K562 (cell line): Measurements from ENCODE around the gene ZNF143. TPM values are rescaled to one million over a fixed set of nuclear protein-coding genes. Genes with fewer than 3 reads are reported as not detected.

ENCODE experiments used
- ATAC-seq: fragments of 200-7000 bp; cut with Tn5 transposase; 3 replicates; pipeline ENCODE4 v1.9.1; 2020; ENCODE audit warnings: moderate library complexity
- BruUV-seq: library from RNA; stranded (reverse); fragments of 400-500 nt; replicated peaks from 2 replicates; lab custom pipeline; 2021; lab: Mats Ljungman, UMichigan
- CTCF ChIA-PET: fragments of 300-600 bp; formaldehyde crosslinking; extraction: SDS; loops from one replicate; lab custom pipeline; 2021; ENCODE audit warnings: low intra/inter-chr PET ratio; lab: Yijun Ruan, JAX
- POLR2A ChIA-PET: fragments of 300-600, 350-650 bp; sonication (Branson Sonifier 250); formaldehyde crosslinking; extraction: SDS; loops from one replicate; lab custom pipeline; 2021; ENCODE audit warnings: antibody characterized with exemption, inconsistent platforms; lab: Yijun Ruan, JAX
- DNase-seq, 4 experiments: peaks; one replicate each; pipeline versions ENCODE4 v3.0.0 to v3.0.0-alpha.2; 2011 to 2018; ENCODE audit warnings: low spot score in 3 of 4, mixed read lengths in 3 of 4; ENCODE audit errors: extremely low read depth in 1 of 4
- FAIRE-seq: peaks from 2 replicates; lab custom pipeline; 2011; peaks lifted over from hg19 to GRCh38; lab: Jason Lieb, UNC
- H2AFZ ChIP-seq: 2 replicates; pipeline ENCODE4 v1.6.0; 2011; ENCODE audit warnings: low read depth, low read length, control low read depth, inconsistent platforms
- H3K27ac ChIP-seq: fragments of 200-600 bp; 3 replicates; pipeline ENCODE4 v1.8.0; 2011; ENCODE audit warnings: low read depth, mild to moderate bottlenecking, control low read depth, inconsistent platforms, low read length, moderate library complexity, mixed read lengths; ENCODE audit errors: extremely low read depth
- H3K27me3 ChIP-seq, 2 experiments: fragments of 300-600 bp in 1 of 2; 2 replicates in 1 of 2; 3 replicates in 1 of 2; pipeline versions ENCODE4 v1.6.0 to v1.8.0; 2011; ENCODE audit warnings: inconsistent platforms in 2 of 2, low read length in 2 of 2, mild to moderate bottlenecking in 1 of 2, mixed read lengths in 1 of 2, moderate library complexity in 1 of 2; ENCODE audit not compliant: control insufficient read depth in 2 of 2, insufficient read depth in 2 of 2
- H3K36me3 ChIP-seq: fragments of 300-600 bp; 3 replicates; pipeline ENCODE4 v1.8.0; 2011; ENCODE audit warnings: mild to moderate bottlenecking, low read length, inconsistent platforms; ENCODE audit not compliant: control insufficient read depth, insufficient read depth
- H3K4me1 ChIP-seq, 2 experiments: fragments of 200-600 bp in 1 of 2; replicated peaks in 1 of 2; 2 replicates in 1 of 2; 3 replicates in 1 of 2; pipeline versions ENCODE4 v1.5.1 to v1.8.0; 2011; ENCODE audit warnings: inconsistent platforms in 2 of 2, low read length in 2 of 2, mild to moderate bottlenecking in 1 of 2, mixed read lengths in 1 of 2, moderate library complexity in 1 of 2; ENCODE audit not compliant: control insufficient read depth in 2 of 2, insufficient read depth in 2 of 2
- H3K4me2 ChIP-seq: 2 replicates; pipeline ENCODE4 v1.6.1; 2011; ENCODE audit warnings: low read length, control low read depth, inconsistent platforms, mixed read lengths; ENCODE audit not compliant: insufficient read depth
- H3K4me3 ChIP-seq: fragments of 200-600 bp; sonication (generic), shearing (Covaris generic); 2 replicates; pipeline ENCODE4 v1.5.1; 2016; ENCODE audit warnings: control low read depth, inconsistent platforms
- H3K79me2 ChIP-seq: fragments of 200-600 bp; 3 replicates; pipeline ENCODE4 v1.8.0; 2011; ENCODE audit warnings: low read length, inconsistent platforms; ENCODE audit not compliant: control insufficient read depth, insufficient read depth
- H3K9ac ChIP-seq, 2 experiments: 2 replicates each; pipeline versions ENCODE4 v1.6.0 to v1.6.1; 2011; ENCODE audit warnings: low read depth in 2 of 2, low read length in 2 of 2, control low read depth in 1 of 2, inconsistent platforms in 1 of 2, mild to moderate bottlenecking in 1 of 2, mixed read lengths in 1 of 2; ENCODE audit not compliant: insufficient read depth in 1 of 2
- H3K9me1 ChIP-seq: one replicate; pipeline ENCODE4 v1.6.0; 2011; ENCODE audit warnings: inconsistent platforms, mild to moderate bottlenecking, low read length, moderate library complexity; ENCODE audit not compliant: control insufficient read depth, insufficient read depth
- H3K9me3 ChIP-seq: replicated peaks from 2 replicates; pipeline ENCODE4 v1.5.1; 2011; ENCODE audit warnings: low read depth, low read length, inconsistent platforms; ENCODE audit not compliant: control insufficient read depth, insufficient read depth
- H4K20me1 ChIP-seq: replicated peaks from 2 replicates; pipeline ENCODE4 v1.6.1; 2011; ENCODE audit warnings: low read length, inconsistent platforms, mixed read lengths; ENCODE audit not compliant: control insufficient read depth, insufficient read depth
- EHMT2 ChIP-seq: fragments of 450-650 bp; IDR thresholded peaks from 2 replicates; pipeline ENCODE4 v1.6.1; 2018; ENCODE audit warnings: antibody characterized with exemption
- EWSR1 ChIP-seq: fragments of 450-650 bp; IDR thresholded peaks from 2 replicates; pipeline ENCODE4 v1.6.1; 2018; ENCODE audit warnings: borderline replicate concordance, mild to moderate bottlenecking, low read depth, moderate library complexity; ENCODE audit not compliant: partially characterized antibody
- ZZZ3 ChIP-seq: fragments of 450-650 bp; IDR thresholded peaks from 2 replicates; pipeline ENCODE4 v1.6.1; 2016; ENCODE audit warnings: antibody characterized with exemption, mild to moderate bottlenecking, moderate library complexity
- WGBS: fragments of 100-300 bp; shearing (Covaris generic); methylation state at CpG from one replicate; pipeline ENCODE4 v1.1.6; 2016; ENCODE audit warnings: low coverage, mixed read lengths; ENCODE audit not compliant: insufficient coverage; ENCODE audit errors: missing lambda C conversion rate; 5-methylcytosine and 5-hydroxymethylcytosine counted together
- in situ Hi-C: fragments of 300-500 bp; cut with MboI; formaldehyde crosslinking; loops from 4 replicates; pipeline ENCODE4 v1.15.0; 2018; ENCODE audit warnings: inconsistent platforms, mixed read lengths
- intact Hi-C: fragments of 100-400 bp; cut with micrococcal nuclease; formaldehyde crosslinking; loops from 2 replicates; pipeline ENCODE4 v1.14.2; 2022
- polyA plus RNA-seq, 8 experiments: library from polyadenylated mRNA; depleted of rRNA in 4 of 8; stranded (reverse) in 5 of 8; unstranded in 3 of 8; fragments of >200 nt; fragmentation: Nextera tagmentation in 2 of 8; fragmentation: Illumina TruSeq in 1 of 8; extraction: Ambion mirVana in 2 of 8; extraction: Trizol in 1 of 8; gene quantifications; 2 replicates each; pipeline versions ENCODE4 v1.2.1 to v1.2.3, GENCODE V29; 2011 to 2014; ENCODE audit warnings: inconsistent platforms in 1 of 8, missing spikeins in 1 of 8
- total RNA-seq, 7 experiments: library from RNA; depleted of rRNA in 6 of 7; stranded (reverse); fragments of >200 nt in 6 of 7; fragmentation: Illumina TruSeq in 2 of 7; extraction: Trizol in 2 of 7; gene quantifications; 2 replicates each; pipeline versions ENCODE4 v1.2.1 to v1.2.3, GENCODE V29; 2011 to 2021; ENCODE audit warnings: low replicate concordance in 1 of 7
- TF ChIP-seq, protein P1 (sequence below): sonication (generic); formaldehyde crosslinking; IDR thresholded peaks from 2 replicates; pipeline ENCODE4 v1.8.1; 2023; ENCODE audit warnings: missing genetic modification reagents, mild to moderate bottlenecking, borderline replicate concordance
- TF ChIP-seq, protein P2 (sequence below): sonication (generic); formaldehyde crosslinking; IDR thresholded peaks from 2 replicates; pipeline ENCODE4 v1.8.0; 2022; ENCODE audit warnings: mild to moderate bottlenecking, missing genetic modification reagents

The ZNF143 gene
- total and polyA plus RNA-seq, 9 of the 15 experiments (the other 6 are each of a cell fraction or from before 2014, with no cell fraction given) = 18.4 to 58.5 (median 27.1) TPM

DNA sequence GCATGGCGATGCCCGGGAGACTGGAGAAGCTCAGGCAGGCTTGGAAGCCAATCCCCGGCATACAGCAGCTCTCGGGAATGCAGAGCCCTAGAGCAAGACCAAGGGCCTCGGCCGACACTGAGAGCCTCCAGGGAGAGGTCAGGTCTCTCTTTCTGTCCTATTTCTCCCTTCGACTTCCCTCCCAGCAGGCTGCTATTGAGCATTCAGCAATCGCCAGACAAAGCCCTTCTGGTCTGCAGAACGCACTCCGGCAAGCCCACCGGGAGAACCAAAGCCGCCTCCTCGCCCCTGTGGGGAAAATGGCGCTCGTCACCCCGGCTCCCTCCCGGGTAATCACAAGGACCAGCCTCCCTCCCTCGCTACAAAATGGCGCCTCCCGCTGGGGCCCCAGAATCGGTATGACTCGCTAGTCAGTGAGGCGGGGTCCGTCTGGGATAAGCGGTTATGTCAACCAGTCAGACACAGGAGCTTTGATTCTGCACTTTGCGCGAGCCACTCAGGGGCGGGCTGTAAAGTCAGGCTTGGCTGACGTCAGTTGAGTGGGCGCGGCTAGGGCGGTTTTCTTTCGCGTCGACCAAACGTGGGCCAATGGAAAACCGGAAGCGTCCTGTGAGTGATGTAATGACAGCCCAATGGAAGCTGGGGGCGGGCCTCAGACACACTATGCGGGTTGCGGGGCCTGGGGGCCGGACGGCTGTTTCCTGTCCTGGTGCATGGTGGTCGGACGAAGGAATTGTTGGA, at the start of gene ZNF143 (continued):
- TF ChIP-seq, protein P1, sequence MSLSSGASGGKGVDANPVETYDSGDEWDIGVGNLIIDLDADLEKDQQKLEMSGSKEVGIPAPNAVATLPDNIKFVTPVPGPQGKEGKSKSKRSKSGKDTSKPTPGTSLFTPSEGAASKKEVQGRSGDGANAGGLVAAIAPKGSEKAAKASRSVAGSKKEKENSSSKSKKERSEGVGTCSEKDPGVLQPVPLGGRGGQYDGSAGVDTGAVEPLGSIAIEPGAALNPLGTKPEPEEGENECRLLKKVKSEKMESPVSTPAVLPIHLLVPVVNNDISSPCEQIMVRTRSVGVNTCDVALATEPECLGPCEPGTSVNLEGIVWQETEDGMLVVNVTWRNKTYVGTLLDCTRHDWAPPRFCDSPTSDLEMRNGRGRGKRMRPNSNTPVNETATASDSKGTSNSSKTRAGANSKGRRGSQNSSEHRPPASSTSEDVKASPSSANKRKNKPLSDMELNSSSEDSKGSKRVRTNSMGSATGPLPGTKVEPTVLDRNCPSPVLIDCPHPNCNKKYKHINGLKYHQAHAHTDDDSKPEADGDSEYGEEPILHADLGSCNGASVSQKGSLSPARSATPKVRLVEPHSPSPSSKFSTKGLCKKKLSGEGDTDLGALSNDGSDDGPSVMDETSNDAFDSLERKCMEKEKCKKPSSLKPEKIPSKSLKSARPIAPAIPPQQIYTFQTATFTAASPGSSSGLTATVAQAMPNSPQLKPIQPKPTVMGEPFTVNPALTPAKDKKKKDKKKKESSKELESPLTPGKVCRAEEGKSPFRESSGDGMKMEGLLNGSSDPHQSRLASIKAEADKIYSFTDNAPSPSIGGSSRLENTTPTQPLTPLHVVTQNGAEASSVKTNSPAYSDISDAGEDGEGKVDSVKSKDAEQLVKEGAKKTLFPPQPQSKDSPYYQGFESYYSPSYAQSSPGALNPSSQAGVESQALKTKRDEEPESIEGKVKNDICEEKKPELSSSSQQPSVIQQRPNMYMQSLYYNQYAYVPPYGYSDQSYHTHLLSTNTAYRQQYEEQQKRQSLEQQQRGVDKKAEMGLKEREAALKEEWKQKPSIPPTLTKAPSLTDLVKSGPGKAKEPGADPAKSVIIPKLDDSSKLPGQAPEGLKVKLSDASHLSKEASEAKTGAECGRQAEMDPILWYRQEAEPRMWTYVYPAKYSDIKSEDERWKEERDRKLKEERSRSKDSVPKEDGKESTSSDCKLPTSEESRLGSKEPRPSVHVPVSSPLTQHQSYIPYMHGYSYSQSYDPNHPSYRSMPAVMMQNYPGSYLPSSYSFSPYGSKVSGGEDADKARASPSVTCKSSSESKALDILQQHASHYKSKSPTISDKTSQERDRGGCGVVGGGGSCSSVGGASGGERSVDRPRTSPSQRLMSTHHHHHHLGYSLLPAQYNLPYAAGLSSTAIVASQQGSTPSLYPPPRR (CRISPR knock-in tag) = no peak

DNA sequence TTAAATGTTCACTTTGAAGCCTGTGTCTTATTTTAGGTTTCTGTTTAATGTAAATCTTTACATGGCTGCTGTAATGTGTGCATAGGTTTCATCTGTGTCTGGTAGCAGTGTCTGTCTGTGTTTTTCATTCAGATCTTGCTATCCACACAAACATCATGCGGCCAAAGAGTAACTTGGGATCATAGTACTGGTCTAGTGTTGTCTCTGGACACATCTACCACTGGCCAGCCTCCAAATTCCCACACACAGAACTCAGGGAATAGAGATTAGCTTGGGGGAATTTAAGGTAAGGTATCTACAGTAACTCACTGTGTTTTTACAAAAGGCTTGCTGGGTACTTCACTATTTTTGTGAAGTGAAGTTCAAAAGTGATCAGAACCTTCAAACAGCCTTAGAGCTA, 32.1 kb upstream of the ZNF143 start:
- TF ChIP-seq, protein P2, sequence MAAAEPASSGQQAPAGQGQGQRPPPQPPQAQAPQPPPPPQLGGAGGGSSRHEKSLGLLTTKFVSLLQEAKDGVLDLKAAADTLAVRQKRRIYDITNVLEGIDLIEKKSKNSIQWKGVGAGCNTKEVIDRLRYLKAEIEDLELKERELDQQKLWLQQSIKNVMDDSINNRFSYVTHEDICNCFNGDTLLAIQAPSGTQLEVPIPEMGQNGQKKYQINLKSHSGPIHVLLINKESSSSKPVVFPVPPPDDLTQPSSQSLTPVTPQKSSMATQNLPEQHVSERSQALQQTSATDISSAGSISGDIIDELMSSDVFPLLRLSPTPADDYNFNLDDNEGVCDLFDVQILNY (CRISPR knock-in tag) = no peak
- 0 out of 2 replicates have a peak, but pooled peaks have one; percentile 27 for TF ChIP-seq ZZZ3
- TF ChIP-seq EHMT2 = no peak
- TF ChIP-seq EWSR1 = no peak
- TF ChIP-seq, all 486 proteins: peak for 1
- FAIRE-seq = no peak
- Histone ChIP-seq H3K79me2 (no peaks in the 10 kb centered on the region), H4K20me1 (no peaks in the 10 kb centered on the region), H3K36me3 (peaks cover 94% of the 10 kb centered on the region), H3K4me3 (no peak overlapping the region), H3K27me3 (no peaks in the 10 kb centered on the region), H3K27ac (no peak overlapping the region), H3K9me1 (no peaks in the 10 kb centered on the region), H3K9ac (no peak overlapping the region), H2AFZ (no peak overlapping the region), H3K4me2 (no peak overlapping the region), H3K4me1 (no peaks in the 10 kb centered on the region), H3K9me3 (no peaks in the 10 kb centered on the region)
- BruUV-seq = no TSS peak
- POLR2A ChIA-PET = interaction anchor here (2.1 kb wide), 1 partner anchor 32 kb away, joined by 6 read pairs; the partner anchor contains the start of gene ZNF143
- no peak for DNase-seq
- CTCF ChIA-PET = no interaction called here
- WGBS = 80% methylated on average over 1 of the region's 1 CpG
- no peak for ATAC-seq
- in situ Hi-C loops = no loop called here
- intact Hi-C loops = no loop called here
